Measurements from ENCODE around the gene NPBWR2. TPM values are rescaled to one million over a fixed set of nuclear protein-coding genes. Genes with fewer than 3 reads are reported as not detected.

The NPBWR2 gene
- total RNA-seq, 1 experiment from 2014 or later = not detected

DNA sequence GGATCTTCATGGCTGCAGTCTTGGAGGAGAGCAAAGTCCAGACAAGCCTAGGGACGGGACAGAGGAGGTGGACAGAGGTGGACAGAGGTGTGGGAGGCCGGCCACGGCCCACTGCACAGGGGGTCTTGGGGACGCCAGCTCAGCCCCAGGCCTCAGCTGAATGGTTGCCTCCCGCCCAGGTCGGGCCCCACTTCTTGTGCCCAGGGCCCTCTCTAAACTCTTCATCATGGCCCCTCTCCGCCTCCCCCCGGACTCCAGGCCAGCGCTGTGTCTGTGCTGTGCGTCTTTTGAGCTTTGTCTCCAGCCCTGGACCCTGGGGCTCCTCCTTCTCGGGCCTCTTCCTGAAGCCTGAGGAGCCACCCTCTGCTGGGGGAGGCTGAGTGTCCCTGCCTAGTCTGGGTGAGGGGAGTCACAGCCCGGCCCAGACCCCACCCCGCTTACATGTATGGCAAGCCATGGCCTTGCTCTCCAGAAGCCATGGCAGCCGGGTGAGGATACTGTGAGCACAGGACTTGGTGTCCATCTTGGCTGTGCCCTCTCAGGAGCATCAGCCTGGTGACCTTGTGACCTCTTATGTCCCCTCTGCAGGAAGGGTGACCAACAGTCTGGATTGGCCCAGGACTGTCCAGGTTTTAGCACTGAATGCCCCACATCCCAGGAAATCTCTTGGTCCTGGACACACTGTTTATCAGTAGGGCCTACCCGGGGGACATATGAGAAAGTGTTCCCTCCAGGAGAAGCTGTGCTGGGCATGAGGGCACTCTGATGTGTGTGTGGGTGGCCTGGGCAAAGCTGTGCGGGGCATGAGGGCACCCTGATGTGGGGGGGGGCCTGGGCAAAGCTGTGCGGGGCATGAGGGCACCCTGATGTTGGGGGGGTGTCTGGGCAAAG, 9.4 kb upstream of the NPBWR2 start:
- no peak for DNase-seq (ENCODE audit: low spot score)

DNA sequence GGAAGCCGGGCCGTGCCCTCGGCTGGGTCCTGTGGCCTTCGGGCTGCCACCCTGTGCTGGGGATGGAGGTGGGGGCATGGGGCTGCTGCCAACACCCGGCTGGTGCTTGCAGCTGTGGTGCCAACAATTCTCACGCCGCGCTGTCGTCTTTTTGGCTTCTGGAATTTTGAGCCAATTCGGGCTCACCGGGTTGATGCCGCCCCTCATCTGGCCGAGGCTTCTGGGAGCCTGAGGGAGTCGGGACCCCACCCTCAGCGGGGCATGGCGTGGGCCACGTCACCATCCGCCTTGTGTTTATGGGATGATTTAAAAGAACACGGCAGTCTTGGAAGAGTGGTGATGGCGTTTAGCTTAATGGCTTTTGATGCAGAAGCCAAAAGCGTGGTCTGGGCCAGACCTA, 8.7 kb upstream of the NPBWR2 start:
- DNase-seq (ENCODE audit: low spot score) = no peak

DNA sequence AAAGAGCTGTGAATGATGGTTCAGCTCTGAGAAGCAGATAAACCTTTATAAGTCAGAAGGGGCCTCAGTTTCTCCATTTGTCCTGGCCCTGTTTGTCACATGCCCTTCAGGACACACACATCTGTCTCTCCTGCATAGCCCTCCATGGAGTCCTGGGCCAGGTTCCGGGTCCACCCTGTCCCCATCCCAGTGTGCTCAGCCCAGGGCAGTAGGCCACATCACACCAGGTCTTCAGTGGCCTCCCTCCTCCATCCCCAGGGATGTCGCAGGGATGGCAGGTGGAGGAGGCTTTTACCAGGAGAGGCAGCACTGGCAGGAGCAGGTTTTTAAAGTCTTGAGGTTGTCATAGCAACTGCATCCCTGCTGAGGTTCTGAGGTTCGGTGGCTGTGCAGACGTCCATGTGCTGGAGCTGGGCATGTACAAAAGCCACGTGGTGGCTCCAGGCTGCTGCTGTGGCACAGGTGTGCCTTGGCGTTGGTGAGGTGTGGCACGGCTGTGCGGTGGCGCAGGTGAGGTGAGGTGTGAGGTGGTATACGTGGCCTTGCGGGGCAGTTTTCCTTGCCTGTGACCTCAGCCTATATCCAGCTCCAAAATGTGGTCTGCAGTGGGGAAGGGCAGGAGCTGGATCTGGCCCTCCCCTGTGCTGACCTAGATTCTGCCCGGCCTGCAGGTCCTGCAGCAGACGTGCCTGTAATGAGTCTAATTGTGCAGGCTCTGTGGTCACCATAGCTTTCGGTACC, 8.0 kb upstream of the NPBWR2 start:
- DNase-seq (ENCODE audit: low spot score) = no peak

DNA sequence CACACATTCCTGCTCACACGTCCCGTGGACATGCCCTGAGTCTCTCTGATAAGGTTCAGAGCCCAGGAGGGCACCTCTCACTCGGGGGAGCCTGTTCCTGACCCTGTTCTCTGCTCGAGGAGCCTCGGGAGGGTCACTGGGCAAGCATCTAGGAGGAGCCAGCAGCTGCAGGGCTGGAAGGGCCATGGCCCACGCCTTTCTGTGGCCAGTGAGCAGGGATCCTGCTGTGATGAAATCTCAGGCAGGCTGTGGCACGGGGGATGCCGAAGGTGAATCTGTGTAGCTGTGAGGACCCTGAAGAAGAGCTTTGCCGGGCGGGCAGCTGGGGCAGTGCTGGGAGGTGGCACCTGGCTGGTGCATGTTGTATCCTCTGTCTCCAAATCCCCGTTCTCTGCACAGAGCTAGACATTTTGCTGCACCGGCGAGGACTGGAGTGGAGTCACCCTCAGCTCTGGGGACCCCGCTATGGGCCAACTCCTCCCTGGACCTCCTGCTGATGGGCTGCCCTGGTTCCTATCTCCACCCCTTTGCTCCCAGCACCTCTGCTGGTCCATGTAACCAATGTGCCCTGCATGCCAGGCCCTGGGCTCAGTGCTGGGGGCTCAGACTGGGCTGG, 7.1 kb upstream of the NPBWR2 start:
- DNase-seq (ENCODE audit: low spot score) = no peak

DNA sequence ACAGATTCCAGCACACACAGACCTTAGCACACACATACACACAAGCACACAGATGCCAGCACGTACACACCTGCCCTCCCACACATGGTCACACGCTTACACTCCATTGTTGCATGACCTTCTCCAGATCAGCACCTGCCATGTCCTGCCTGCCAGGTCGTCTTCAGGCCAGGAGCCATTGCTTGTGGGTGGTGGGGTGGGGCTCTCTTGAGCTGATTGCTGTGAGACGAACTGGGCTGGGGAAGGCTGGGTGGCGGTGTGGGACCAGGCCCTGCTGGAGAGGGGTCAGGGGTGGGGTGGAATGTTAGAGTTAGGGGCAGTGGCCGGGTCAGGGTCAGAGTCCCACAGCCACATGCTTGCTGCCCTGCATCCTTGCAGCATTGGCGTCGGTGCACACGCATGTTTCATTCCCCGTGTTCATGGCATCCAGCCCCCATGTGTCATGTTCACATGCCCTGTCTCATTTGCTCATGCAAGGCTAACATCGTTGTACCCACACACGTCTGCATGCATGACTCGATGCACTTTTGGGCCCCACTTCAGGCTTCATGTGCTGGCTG, 6.5 kb upstream of the NPBWR2 start:
- DNase-seq (ENCODE audit: low spot score) = no peak

DNA sequence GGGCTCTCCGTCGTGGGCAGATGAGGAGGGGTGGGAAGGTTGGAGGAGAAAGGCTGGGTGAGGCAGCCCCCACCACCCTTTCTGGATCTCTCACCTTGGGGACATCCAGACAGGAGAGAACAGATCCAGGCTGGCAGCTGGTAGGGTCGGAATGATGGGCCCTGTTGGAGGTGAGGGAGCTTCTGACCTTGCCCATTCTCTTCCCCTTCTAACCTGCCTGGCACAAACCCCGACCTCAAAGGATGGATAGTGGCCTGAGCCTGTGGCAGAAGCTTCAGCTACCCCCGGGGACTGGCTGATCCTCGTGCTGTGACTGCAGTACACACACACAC, 6.0 kb upstream of the NPBWR2 start:
- no peak for DNase-seq (ENCODE audit: low spot score)

DNA sequence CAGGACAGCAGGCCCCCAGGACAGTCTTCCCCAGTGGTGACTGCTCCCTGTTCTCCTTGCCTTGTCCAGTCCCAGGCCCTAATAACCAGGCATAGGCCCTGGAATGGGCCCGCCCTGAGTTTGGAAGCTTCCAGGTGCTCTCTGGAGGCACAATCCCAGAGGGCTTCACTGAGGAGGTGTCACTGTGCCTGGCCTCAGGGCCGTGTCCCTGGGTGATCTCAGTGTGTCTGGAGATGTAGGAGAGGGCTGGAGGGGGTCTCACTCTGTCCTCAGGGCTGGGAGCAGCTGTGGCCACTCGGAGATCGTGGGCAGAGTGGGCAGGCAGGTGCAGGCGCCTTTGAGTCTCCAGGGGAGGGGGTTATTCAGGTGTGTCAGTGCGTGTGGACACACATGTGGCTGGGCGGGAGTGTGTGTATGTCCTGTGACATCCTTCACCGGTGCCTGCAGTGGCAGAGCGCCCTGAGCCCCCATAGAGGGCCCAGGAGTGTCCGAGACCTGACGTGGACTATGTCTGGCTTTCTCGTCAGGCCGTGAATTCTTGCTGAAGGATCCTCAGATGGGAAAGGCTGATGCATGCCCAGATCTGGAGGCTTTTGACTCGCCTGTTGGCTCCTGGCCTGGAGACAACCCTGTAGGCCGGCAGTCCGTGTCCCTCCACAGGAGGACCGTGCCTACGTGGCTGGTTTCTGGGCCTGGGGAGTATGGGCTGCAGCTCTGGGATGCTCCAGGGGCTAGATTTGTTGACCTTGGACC, 5.5 kb upstream of the NPBWR2 start:
- DNase-seq (ENCODE audit: low spot score) = no peak

DNA sequence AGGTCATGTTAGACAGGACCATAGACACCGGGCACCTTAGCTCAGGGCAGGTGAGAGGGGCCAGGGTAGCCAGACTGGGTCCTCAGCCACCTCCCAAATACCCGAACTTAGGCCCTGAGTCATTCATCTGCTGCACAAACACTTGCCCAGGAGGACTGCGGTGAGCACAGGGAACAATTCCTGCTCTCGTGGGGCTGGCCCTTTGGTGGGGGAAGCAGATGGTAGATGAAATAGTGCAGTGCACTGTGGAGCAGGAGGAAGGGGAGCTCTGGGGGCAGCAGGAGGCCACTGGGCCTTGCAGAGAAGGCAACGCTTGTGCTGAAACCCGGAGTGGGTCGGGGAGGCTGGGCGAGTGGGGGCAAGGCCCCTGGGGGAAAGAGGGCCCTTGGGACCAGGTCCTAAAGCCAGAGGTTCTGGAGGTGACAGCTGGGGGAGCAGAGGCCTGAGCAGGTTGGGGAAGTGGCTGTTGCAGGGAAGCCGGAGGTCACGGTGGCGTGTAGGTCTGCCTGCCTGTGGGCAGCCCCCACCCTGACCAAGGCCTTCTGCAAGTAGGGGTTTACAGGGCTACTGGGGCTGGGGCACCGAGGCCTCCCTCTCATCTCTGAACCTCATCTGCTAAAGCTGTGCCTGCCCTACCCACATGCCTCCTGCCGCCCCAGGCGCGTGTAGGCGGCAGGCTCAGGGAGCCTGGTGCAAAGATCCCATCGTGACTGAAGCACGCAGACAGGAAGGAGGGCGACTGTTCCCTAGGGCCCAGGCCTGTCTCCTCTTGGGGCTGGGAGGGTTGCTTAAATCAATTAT, 4.7 kb upstream of the NPBWR2 start:
- DNase-seq (ENCODE audit: low spot score) = no peak

DNA sequence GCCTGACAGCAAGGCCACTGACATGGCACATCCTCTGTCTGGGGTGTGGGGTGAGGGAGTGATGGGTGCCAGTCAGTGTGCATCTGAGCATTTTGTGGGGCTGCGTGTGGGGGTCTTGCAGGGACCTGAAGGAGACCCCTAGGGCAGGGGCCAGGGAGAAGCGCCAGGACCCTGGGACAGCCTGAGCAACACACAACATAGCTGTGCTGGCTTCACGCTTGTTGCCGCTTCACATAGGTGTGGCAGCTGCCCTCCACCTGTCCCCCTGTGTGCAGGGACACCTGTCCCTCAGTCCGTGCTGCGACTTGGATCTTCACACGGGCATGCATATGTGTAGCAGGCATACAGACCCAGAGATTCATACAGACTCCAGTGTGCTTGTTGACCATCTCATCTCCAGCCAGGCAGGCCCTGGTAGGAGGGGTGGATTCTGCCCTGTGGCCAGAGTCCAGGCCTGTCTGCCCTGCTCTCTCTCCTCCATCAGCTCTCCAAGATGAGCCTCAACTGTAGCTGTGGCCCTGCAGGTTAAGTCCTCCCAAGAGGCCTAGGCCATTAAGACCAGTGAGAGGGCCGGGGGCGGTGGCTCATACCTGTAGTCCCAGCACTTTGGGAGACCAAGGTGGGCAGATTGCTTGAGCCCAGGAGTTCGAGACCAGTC, 3.2 kb upstream of the NPBWR2 start:
- DNase-seq (ENCODE audit: low spot score) = no peak

DNA sequence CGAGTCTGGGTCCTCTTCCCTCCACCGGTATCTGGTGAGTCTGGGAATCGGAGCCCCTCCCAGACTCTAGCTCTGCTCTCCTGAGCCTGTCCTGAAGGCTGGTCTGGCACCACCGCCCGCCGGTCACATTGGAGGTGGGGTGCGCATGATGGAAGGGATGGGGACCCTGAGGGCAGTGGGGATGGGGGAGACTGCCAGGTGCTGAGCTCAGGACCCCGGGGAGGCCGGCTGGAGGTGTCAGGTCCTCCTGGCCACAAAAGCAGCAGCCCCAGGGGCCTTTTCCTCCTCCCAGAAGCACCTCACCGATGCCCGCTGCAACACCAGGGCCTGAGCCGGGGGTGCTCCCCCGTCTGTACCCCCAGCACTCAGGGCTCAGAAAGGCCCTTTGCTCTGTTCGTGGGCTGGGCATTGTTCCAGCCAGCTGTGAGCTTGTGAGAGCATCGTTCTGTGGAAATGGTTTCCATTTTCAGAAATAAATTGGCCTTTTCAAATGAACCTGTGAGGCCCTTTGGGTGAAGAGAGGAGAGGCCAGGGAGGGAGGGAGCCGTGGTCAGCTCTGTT, 2.5 kb upstream of the NPBWR2 start:
- no peak for DNase-seq (ENCODE audit: low spot score)

DNA sequence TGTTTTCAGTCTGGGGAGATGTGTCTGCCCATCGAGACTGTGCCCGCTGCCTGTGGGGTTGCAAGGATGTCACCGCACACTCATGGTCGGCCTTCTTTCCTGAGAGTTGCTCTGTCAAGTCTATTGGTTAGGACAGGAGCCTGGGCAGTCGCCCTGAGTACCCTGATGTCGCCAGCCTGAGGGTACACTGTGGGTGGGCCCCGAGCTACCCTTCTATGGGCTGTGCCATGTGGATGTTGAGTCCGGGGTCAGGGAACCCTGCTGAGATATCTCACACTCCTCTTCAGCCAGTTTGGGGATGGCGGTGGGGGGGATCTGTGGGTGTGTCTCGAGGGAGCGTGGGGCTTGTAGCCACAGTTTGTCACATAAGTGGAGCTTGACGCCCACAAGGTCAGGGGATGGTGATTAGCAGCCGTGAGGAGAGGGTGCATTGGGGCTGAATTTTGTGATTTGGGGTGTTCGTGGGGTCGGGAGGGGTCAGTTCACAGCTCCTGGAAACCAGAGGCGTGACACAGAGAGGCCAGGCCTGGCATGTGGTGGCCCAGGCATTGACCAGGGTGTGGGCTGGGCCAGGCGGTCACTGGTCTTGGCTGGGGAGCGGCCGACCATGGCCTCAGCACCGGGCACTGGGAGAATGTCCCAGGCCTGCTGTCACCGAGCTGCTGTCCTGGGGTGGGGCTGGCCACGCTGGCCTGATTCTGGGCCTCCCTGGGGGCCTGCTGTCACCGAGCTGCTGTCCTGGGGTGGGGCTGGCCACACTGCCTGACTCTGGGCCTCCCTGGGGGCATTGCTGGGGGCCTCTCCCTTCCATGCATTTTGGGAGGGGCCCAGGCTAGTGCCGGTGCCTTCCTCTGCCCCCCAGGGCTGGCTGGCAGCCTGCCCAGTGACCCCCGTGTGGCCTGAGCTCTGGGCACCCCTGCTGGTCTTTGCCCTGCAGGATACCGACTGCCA, 1.6 kb upstream of the NPBWR2 start:
- DNase-seq (ENCODE audit: low spot score) = no peak

DNA sequence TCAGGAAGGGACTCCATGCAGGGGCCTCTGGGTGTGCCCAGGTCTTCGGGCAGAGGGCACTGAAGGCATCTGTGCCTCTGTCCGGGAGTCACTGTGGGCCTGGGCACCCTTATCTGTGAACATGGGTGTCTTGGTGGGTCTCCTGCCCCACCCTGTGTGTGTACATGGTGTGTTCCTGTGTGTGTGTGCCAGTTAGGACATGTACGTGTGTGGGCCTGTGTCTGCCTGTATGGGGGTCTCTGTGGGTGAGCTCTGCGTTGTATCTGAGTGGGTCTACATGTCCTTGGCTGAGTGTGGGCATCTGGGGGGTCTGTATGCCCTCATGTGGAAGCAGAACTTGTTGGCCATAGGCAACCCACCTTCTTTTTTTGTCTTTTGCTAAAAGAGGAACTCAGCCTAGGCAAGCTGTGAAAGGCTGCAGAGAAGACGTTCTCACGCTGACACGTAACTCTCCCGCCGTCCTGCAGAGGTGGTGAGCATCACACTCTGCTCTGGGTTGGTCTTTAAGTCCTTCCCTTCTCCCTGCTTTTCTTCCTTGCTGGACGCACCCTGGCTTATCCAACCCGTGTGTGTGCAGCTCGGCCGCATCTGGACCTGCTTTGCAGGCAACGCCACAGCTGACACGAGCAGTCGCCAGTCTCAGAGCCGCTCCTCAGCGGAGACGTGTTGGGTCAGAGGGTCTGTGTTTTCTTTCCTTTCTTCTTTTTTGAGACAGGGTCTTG, 532 bp upstream of the NPBWR2 start:
- DNase-seq (ENCODE audit: low spot score) = no peak

DNA sequence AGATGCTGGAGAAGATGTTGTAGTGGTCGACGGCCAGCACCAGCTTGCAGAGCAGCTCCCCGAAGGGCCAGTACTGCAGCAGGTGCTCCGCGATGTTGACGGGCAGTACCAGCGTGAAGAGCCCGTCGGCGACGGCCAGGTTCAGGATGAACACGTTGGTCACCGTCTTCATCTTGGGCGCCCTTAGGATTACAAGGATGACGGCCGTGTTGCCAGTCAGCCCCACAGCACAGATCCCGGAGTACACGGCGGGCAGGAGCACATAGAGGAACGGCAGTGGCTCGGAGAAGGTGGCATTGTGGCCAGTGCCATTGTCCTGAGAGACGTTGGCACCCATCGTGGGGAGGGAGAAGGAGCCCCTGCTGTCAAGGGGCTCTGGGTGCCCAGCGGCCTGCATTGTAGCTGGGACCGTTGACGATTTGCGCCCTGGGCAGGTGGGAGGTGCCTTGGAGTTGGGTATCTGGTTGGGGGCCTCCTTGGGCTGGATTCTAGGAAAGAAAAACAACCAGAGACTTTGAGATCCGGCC, 867 bp downstream of the NPBWR2 start:
- DNase-seq (ENCODE audit: low spot score) = no peak

DNA sequence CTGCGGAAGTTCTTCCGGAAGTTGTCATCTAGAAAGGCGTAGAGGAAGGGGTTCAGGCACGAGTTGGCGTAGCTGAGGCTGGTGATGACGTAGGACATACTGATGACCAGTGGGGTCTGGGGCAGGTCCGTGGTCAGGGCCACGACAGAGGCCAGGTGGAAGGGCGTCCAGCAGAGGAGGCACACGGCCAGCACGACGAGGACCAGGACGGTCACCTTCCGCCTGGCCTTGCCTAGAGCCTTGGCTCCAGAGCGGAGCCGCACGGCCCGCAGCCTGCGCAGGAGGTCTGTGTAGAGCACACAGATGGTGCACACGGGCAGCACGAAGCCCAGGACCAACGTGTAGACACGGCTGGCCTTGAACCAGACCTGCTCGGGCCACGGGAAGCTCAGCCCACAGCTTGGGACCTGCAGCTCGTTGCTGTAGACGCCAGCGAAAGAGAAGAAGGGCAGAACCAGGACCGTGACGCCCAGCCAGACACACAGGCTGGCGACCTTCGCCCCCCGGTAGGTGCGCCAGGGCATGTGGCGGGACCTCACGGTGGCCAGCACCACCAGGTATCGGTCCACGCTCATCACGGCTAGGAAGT, 1.4 kb downstream of the NPBWR2 start:
- no peak for DNase-seq (ENCODE audit: low spot score)

DNA sequence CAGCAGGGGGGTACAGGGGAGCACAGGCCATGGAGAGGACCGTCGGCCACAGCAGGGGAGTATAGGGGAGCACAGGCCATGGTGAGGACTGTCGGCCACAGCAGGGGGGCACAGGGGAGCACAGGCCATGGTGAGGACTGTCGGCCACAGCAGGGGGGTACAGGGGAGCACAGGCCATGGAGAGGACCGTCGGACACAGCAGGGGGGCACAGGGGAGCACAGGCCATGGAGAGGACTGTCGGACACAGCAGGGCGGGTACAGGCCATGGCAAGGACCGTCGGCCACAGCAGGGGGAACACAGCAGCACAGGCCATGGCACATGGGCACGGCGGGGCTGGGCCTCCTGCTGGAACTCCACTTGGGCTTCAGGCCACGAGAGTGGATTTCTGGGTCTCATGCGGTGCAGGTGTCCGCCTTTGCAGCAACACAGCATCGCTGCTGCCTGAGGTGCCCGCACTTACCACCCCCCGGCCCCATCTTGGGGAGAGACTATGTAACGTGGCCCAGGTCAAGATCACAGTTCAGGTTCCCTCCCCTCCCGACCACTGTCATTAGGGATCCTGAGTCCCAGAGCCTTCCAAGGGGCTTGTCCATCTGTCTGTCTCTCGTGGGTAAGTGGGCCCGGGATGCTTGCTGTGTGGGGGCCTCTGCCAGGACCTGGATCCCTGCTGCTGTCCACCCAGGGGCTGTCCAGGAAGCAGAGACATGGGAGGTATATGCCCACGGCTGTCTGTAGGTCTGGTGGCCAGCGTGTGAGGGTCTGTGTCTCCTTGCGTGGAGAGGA, 2.5 kb downstream of the NPBWR2 start:
- no peak for DNase-seq (ENCODE audit: low spot score)

DNA sequence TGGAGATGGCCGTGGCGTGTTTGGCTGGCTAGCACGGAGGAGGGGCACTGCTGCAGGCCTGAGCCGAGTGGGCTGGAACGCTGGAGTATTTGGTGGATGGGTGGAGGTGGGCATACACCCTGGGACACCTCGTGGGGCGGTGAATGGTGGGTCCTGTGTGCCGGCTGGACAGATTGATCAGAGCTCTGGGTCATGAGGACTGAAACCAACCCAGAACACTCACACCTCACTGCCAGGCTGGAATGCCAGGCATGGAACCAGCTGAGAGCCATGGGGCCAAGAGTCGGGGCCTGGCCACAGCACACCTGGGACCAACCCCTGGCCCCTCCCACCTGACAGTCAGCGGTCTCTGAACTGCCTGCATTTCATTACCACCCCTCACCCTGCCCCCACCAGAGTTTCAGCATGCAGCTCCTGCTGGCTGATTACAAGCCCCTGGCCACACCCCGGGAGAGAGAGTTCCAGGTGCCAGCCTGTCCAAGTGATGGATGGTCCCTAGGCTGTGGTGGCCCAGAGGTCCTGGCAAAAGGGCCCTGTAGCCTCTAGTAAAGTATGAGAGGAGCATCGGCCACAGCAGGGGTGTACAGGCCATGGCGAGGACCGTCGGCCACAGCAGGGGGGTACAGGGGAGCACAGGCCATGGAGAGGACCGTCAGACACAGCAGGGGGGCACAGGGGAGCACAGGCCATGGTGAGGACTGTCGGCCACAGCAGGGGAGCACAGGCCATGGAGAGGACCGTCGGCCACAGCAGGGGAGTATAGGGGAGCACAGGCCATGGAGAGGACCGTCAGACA, 3.3 kb downstream of the NPBWR2 start:
- no peak for DNase-seq (ENCODE audit: low spot score)
